ENCODE measurements around the gene HDAC9.
"Not testable (repeated sequence)": the region's sequence is repeated elsewhere in the genome, so short reads cannot be mapped to it uniquely, and the experiment has no call there.

HDAC9 gene

DNA sequence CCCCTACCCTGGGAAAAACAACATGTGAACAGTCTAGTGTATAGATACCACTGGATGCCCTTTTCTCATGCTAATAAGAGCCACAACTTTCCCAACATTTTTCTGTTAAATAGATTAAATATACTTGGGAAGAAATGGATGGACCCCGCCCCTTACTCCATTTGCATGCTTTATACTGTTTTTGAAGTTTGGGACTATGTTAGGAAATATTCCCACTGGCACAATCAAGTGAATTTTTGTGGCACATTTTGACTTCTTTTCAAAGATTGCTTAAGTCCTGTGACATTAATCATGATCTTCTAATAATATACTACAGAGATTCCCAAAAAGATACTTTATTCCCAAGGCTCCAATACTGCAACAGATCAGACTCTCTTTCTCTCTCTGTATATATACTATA lies 405.3 kb downstream of the HDAC9 start:
- DNase-seq (ENCODE audit: low read depth) = no peak

DNA sequence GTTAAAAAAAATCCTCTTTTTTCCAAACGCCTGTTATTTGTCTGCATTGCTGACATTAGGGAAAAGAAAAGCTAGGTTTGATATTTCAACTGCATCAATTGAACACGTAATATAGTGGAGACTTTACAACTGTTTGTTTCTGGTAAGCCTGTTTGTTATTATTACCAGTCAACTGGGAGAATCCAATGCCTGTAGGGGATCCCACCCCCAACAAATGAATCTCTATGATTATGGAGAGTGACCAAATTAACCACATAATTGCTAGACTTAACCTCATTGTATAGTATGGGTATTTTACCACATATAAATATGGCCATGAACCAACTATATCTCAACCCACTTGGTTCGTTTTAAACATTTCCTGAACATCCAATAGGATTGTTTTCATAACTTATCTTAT lies 405.8 kb downstream of the HDAC9 start:
- no peak for DNase-seq (ENCODE audit: low read depth)

DNA sequence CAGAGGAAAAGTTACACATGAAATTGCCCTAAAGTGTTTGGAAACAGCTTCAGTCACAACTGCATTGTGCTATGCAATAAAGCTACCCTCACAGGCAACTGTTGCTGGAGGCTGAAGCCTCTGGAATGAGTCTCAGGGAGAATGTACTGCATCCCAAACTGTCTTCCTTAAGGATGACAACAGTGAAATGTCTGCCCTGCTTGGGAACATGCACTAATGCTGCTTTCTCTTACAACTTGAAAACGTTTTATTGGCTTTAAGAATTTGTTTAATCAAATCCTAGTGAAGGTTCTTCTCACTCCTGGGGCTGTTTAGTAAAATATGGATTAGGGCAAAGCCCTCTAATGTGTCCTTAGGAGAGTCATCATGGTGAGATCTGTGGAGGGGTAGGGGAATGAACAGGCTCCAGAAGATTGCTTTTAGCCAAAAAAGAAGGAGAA lies 406.5 kb downstream of the HDAC9 start:
- DNase-seq (ENCODE audit: low read depth) = no peak

- DNase-seq (ENCODE audit: low read depth) = no peak
Measured at GRCh38 chr7:18902892-18903291, 407.3 kb downstream of the HDAC9 start.

DNA sequence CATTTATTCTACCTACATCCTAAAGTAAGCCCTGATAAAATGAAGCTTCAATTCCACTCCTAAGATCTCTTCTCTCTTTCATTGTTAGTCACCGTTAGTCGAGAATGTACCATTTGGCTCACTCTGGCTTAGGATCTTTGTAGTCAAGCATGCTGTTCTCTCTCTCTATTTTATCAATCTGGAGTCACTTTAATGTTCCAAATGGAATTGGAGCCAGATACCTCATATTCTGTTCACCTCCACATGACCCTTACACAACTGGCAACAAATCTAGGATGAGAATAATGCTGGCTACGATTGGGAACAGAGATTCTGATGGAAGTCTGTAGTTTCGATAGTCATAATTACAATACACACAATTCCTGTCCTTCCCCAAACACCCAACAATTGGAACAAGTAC lies 408.1 kb downstream of the HDAC9 start:
- no peak for DNase-seq (ENCODE audit: low read depth)

DNA sequence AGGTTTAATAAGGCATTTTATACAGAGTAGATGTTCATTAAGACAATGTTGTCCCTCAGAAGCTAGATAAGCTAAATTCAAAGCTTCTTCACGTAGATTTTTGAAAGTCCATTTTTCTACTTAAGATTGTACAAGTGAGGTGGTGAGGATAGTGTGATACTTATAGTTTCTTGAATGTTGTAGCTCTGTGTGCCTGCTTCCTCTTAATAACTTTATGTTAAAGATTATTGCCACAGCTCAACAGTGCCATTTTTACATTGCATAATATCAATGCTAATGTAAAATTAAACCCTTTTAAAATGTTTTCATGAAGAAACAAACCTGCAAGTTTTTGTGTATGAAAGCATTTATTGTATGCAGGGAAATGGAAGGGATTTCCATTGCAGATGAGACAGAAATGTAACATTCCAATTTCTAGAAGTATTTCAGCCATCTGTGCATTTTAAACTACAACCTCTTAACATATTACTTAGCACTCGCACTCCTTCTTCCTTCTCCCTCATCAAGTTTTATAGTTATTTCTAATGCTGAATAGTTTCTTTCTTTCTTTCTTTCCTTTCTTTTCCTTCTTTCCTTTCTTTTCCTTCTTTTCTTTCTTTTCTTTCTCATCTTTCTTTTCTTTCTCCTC lies 409.9 kb downstream of the HDAC9 start:
- DNase-seq (ENCODE audit: low read depth) = no peak

DNA sequence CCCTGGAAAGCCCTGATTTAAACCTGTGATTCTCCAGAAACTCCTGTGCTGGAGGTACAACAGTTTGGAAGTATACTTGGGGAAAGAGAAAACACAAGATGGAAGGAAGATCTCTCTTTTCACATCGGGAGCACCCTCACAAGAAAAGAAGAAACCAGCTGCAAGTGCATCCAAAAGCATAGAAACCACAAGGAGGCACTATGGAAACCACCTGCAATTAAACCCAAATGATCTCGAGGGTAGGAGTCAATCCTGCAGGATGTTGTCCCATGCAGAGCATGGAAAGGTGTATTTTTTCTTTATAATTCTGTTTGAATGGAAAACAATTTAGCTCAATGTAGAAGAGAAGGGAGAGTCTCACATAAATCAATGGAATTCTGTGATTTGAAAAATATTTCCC lies 411.4 kb downstream of the HDAC9 start:
- DNase-seq (ENCODE audit: low read depth) = no peak

DNA sequence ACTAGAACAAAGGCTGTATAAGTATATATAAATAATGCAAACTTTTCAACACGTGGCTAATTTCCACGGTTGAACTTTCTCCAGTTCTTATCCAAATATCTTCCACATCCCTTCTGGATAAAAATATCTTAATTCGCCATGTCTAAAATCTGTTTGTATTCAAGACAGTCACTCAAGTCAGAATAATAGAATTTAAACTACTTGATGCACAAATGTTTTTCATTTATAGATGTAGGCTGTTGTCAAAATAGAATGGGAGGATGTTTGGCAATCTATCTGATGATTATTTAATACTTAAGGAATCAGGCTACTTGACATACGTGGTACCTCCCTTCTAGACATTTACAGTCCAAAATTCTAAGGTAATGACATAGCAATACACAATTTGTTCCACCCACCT lies 417.6 kb downstream of the HDAC9 start:
- no peak for DNase-seq (ENCODE audit: low read depth)

- DNase-seq (ENCODE audit: low read depth) = no peak
Measured at GRCh38 chr7:18916826-18917225, 421.3 kb downstream of the HDAC9 start.

- DNase-seq (ENCODE audit: low read depth) = no peak
Measured at GRCh38 chr7:18927134-18927533, 431.6 kb downstream of the HDAC9 start.

- no peak for DNase-seq (ENCODE audit: low read depth)
Measured at GRCh38 chr7:18936265-18936664, 440.7 kb downstream of the HDAC9 start.

DNA sequence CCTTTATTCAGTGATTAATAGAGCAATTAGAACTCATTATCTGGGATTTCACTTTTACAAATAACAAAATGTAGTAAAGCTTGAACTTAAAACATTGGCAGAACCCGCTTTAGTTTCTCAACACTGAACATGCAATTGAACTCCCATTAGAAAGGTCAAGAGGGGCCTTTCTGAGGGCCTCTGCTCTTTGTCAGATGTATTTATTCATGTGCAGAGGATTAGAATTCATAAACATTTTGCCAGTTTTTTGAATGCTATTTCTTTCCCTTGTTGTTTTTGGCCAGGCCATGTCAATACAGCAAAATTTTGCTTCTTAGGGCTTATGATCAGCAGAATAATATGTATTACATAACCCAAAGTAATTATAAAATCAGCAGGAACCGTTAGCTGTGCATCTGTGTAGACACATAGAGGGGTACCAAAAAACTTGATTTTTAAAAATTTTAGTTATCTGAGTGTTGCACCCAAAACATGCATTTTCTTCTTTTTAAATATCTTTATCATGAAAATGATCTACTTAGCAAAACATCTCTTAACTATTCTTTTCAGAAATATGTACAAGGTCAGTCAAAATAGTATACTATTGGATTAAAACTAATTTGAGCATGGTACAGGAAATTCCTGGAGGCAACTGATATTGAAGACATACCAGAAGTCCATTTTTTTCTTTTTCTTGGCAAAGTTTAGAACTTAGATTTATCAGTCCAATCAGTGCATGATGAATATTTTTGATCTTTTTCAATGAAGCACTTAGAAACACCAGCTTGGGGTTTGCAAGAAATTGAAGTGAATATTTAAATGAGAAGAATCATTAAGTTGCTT lies 444.4 kb downstream of the HDAC9 start:
- no peak for DNase-seq (ENCODE audit: low read depth)

- no peak for DNase-seq (ENCODE audit: low read depth)
Measured at GRCh38 chr7:18940593-18941134, 445.1 kb downstream of the HDAC9 start.

DNA sequence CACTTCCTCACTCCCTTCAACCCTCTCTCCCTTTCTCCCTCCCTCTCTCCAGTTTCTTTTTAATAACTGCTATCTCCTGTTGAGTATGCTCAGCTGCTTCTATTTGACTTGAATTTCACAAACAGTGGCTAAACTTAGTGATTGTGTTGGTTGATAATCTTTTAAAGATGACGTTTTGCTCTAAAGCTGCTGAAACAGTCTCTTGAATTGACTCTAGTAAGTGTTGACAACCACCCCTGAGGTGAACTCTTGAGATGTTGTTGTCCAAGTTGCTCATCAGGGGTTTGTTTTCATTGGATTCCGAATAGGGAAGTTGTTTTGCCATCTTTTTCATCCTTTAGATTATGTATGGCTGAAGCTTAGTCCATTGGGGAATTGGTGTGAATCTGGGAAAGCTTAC lies 445.7 kb downstream of the HDAC9 start:
- no peak for DNase-seq (ENCODE audit: low read depth)

GRCh38 chr7:18948521-18948920 lies 453.0 kb downstream of the HDAC9 start:
- DNase-seq (ENCODE audit: low read depth) = no peak

DNA sequence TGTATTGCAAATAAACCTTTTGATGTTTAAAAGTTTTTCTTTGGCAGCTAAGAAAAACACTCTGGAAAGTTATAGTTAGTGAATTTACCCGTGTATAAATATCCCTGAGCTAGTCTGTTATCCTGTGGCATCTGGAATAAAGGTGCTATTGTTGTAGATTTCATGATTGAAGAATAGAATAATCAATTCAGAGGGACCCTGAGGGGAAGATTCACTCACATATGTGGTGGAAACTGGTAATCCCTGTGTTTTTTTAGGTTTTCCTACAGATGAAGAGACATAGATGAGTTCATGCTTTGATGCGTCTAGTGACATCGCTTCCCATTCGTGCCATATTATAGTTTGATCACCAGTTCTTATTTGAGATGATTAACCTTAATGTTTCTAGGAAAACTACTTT lies 457.3 kb downstream of the HDAC9 start:
- no peak for DNase-seq (ENCODE audit: low read depth)

GRCh38 chr7:18958627-18959026 lies 463.1 kb downstream of the HDAC9 start:
- DNase-seq (ENCODE audit: low read depth) = no peak

DNA sequence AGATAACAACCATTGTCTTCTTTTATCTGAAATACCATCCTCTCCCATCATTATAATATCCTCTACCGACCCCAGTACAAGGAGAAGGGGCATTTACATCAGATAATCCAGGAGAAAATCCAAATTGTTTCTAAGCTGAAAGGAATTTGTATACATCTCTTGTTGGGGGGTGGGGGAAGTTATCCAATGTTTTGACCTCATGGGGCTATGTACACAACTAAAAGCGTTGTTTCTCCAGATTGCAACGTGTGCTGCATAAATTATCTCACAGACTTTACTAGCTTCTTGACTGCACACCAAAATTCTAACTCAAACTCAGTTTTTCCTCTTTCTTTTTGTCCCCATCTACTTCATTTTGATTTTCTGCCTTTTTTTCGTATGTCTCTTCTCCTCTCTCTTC lies 465.2 kb downstream of the HDAC9 start:
- no peak for DNase-seq (ENCODE audit: low read depth)

- DNase-seq (ENCODE audit: low read depth) = no peak
Measured at GRCh38 chr7:18962031-18962430, 466.5 kb downstream of the HDAC9 start.

- DNase-seq (ENCODE audit: low read depth) = no peak
Measured at GRCh38 chr7:18965657-18966056, 470.1 kb downstream of the HDAC9 start.

DNA sequence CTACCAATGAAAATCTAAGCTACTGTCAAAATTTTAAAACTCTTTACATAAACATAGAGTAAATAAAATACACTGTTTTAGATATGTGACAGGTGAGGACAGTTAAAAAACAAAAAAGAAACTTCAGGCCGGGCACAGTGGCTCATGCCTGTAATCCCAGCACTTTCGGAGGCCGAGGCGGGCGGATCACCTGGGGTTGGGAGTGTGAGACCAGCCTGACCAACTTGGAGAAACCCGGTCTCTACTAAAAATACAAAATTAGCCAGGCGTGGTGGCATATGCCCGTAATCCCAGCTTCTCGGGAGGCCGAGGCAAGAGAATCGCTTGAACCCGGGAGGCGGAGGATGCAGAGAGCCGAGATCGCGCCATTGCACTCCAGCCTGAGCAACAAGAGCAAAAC lies 472.2 kb downstream of the HDAC9 start:
- DNase-seq (ENCODE audit: low read depth) = not testable (repeated sequence)

- DNase-seq (ENCODE audit: low read depth) = no peak
Measured at GRCh38 chr7:18971839-18972238, 476.3 kb downstream of the HDAC9 start.

GRCh38 chr7:18974803-18975202 lies 479.3 kb downstream of the HDAC9 start:
- no peak for DNase-seq (ENCODE audit: low read depth)

DNA sequence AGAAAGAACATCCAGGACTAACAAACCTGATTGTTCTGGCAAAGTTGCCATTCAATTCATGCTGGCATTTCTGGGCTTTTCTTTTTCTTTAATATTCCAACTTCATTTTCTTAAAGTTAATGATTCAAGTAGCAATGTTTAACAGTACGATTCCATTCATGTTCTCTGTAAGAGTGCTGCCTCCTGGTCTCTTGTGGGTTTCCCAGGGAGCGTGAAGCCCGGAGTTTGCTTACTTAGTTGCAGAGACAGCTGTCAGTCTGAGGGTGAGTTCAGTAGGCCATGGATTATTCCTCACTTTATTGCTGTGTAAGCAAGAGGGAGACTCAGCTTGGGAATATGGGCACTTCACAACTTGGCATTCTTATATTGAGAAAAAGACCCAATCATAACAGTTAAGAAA lies 479.7 kb downstream of the HDAC9 start:
- no peak for DNase-seq (ENCODE audit: low read depth)

Data from activated T-helper 1 cell treated with Interleukin-2 at 50 U/mL for 16 hours (primary cell).